GM12864 (cell line): ENCODE measurements around the gene CLDN1.

ENCODE experiments used
- DNase-seq: peaks from one replicate; pipeline ENCODE4 v3.0.0-alpha.2; 2011; ENCODE audit warnings: low read depth
- H3K4me3 ChIP-seq: 2 replicates; pipeline ENCODE4 v1.5.1; 2011; ENCODE audit warnings: mild to moderate bottlenecking, low read depth, low read length, control low read depth
- CTCF ChIP-seq: IDR thresholded peaks from 2 replicates; pipeline ENCODE4 v1.5.1; 2011; ENCODE audit warnings: low read depth, mild to moderate bottlenecking, moderate library complexity, low read length, control low read depth, inconsistent platforms; ENCODE audit errors: missing control alignments

Gene CLDN1

GRCh38 chr3:190308154-190308553 is 14.1 kb downstream of the CLDN1 start:
- H3K4me3 ChIP-seq = no peak overlapping the region
- no peak for TF ChIP-seq CTCF

DNA sequence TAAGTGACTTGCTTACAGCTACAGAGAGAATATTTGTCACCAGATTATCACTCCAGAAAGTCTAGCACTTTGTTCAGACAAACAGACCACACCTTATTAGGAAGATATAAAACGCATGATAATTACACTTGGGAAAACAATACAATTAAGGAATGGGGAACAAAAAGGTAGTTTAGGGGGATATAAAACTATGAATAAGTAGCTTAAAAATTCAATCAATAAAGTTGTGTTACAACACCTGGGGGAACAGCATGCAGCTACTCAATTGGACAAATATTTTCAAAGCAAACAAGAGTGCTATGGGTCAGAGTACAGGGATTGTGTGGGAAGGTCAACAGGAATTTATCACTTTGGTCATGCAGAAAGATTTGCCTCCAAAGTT is 15.1 kb downstream of the CLDN1 start:
- no peak overlapping the region for H3K4me3 ChIP-seq
- DNase-seq = no peak
- TF ChIP-seq CTCF = no peak

More at GRCh38 chr3:190308154-190308553, 14.1 kb downstream of the CLDN1 start:
- no peak for DNase-seq

DNA sequence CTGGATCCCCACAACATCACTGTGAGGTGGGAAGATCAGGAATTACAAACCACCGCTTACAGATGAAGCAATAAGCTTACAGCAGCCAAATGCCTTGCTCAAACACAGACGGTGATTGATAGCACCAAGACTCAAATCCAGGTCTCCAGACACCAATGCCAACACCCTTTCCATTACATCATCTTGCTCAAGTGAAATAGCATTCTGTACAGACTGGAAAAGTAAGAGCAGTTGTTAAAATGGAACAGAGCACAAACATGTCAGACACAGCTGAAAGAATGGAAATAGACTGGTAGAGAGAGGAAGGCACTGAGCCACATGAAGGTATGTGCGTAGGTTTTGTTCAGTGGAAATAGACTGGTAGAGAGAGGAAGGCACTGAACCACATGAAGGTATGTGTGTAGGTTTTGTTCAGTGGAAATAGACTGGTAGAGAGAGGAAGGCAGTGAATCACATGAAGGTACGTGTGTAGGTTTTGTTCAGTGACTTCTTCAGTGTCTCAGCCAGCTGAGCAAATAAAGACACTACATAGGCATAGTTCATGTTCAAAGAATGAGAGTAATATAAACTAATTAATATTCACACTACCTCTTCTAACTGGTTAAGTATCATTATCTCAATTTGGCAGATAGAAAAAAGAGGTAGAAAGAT is 15.6 kb downstream of the CLDN1 start:
- no peak overlapping the region for H3K4me3 ChIP-seq
- no peak for DNase-seq
- TF ChIP-seq CTCF = no peak

- H3K4me3 ChIP-seq = no peak overlapping the region
- no peak for TF ChIP-seq CTCF
- no peak for DNase-seq
Measured at GRCh38 chr3:190306026-190306425, 16.2 kb downstream of the CLDN1 start.

DNA sequence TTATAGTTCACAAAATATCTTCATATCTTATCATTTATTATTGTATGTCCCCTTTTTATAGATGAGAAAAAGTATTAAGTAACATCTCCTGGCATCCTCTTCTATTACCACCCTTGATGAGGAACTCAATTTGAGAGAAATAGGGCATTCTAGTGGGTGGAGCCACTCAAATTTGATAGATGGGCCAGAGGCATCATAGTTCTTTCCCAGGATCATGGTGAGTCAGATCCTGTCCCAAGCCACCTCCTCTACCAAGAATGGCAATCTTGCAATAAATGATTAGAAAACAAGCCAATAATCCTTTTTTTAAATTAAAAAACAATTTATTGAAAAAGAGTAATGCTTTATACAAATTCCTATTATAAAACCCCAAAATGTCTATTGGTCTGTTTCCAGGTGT is 16.8 kb downstream of the CLDN1 start:
- DNase-seq = no peak
- TF ChIP-seq CTCF = no peak
- H3K4me3 ChIP-seq = no peak overlapping the region

DNA sequence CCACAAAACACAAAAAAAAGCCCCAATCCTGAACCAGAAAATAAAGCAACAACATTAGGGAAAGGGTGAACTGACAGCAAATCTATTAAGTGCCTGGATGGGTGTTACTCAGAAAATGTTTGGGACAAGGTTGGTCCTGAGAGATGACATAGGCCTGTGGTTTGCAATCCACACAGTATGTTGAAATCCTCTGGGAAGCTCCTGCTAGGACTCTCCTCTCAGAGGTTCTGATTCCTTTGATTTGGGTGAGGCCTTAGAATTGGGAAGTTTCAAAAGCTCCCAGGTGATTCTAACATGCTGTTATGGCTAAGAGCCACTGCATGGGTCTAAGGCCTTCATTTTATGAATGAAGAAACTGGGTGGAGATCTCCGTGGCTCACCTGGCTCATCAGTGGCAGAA is 18.4 kb downstream of the CLDN1 start:
- H3K4me3 ChIP-seq = no peak overlapping the region
- DNase-seq = no peak
- TF ChIP-seq CTCF = no peak

- DNase-seq = no peak
- TF ChIP-seq CTCF = no peak
- H3K4me3 ChIP-seq = no peak overlapping the region
Measured at GRCh38 chr3:190302212-190302867, 19.9 kb downstream of the CLDN1 start.
